GM19328 (cell line): ENCODE measurements around the gene STUM.
"Not testable (repeated sequence)": the region's sequence is repeated elsewhere in the genome, so short reads cannot be mapped to it uniquely, and the experiment has no call there.

Source experiments
- ATAC-seq: cut with Tn5 transposase; IDR thresholded peaks from one replicate; pipeline ENCODE4 v1.9.1; 2021; ENCODE audit warnings: mild to moderate bottlenecking, moderate library complexity; ENCODE audit not compliant: unreplicated experiment

STUM gene

GRCh38 chr1:226579781-226580323 lies 31.3 kb downstream of the STUM start:
- no peak for ATAC-seq

GRCh38 chr1:226580625-226581270 lies 32.2 kb downstream of the STUM start:
- ATAC-seq: no peak

- ATAC-seq: no peak
Measured at GRCh38 chr1:226581650-226582330, 33.2 kb downstream of the STUM start.

GRCh38 chr1:226582966-226583365 lies 34.4 kb downstream of the STUM start:
- no peak for ATAC-seq

GRCh38 chr1:226584164-226584563 lies 35.6 kb downstream of the STUM start:
- ATAC-seq: no peak

- ATAC-seq: no peak
Measured at GRCh38 chr1:226586116-226586515, 37.6 kb downstream of the STUM start.

GRCh38 chr1:226586650-226587422 lies 38.3 kb downstream of the STUM start:
- no peak for ATAC-seq

- no peak for ATAC-seq
Measured at GRCh38 chr1:226588484-226588883, 39.9 kb downstream of the STUM start.

- ATAC-seq: no peak
Measured at GRCh38 chr1:226589008-226589733, 40.6 kb downstream of the STUM start.

- ATAC-seq: no peak
Measured at GRCh38 chr1:226590614-226591013, 42.0 kb downstream of the STUM start.

- no peak for ATAC-seq
Measured at GRCh38 chr1:226593541-226593940, 45.0 kb downstream of the STUM start.

- no peak for ATAC-seq
Measured at GRCh38 chr1:226596531-226597165, 48.1 kb downstream of the STUM start.

GRCh38 chr1:226597616-226598454 lies 49.3 kb downstream of the STUM start:
- no peak for ATAC-seq

GRCh38 chr1:226598455-226598849 lies 49.9 kb downstream of the STUM start:
- no peak for ATAC-seq

- not testable (repeated sequence) for ATAC-seq
Measured at GRCh38 chr1:226598955-226599354, 50.4 kb downstream of the STUM start.

GRCh38 chr1:226599636-226600238 lies 51.2 kb downstream of the STUM start:
- no peak for ATAC-seq

GRCh38 chr1:226600254-226600653 lies 51.7 kb downstream of the STUM start:
- ATAC-seq: no peak

- ATAC-seq: no peak
Measured at GRCh38 chr1:226601456-226601855, 52.9 kb downstream of the STUM start.
